HPDE6-E6E7 (cell line): ENCODE results near the gene RAD18.

ENCODE experiments used
- DNase-seq: peaks from one replicate; pipeline ENCODE4 v3.0.0; 2011; ENCODE audit warnings: missing footprints; ENCODE audit errors: extremely low spot score

Gene RAD18

DNA sequence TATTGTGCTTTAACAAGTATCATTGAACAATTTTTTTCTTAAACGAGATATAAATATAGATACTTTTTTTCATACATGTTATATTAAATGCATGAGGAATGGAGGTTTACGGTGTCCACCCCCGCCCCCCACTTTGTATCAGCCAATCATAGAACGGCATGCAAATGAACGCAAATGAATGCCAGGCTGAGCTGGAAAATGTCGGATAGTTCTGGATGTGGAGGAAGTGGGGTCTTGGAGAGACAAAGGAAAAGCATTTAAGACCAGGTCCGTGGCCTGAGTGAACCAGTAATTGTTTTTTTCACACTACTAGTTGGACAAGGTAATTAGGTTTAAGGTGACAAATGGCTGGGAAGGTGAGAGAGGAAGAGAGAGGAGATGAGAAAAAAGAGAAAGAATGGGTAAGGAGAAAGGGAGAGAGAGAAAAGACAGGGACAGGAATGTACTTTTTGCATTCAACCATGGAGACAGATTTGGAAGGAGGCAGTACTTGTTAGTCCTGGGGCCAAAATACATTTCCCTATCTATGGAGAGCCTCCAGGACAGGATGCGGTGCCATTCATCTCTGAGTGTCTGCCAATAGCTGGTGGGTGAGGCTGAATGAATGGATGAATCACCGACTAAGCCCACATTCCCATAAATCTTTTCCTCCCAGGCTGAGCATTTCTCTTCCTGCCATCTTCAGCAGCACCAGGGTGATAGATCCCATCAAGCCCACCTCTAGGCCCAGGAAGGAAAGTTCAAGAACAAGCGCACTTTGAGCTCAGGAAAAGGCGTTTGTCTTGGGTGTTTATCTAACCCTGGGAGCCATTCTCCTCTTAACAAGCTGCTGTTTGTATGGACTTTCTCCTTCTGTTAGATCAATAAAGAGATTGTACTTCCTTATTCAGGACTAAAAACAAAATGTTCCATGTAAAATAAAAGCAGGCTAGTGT, 1.4 kb upstream of the RAD18 start:
- peak; percentile 31 for DNase-seq

DNA sequence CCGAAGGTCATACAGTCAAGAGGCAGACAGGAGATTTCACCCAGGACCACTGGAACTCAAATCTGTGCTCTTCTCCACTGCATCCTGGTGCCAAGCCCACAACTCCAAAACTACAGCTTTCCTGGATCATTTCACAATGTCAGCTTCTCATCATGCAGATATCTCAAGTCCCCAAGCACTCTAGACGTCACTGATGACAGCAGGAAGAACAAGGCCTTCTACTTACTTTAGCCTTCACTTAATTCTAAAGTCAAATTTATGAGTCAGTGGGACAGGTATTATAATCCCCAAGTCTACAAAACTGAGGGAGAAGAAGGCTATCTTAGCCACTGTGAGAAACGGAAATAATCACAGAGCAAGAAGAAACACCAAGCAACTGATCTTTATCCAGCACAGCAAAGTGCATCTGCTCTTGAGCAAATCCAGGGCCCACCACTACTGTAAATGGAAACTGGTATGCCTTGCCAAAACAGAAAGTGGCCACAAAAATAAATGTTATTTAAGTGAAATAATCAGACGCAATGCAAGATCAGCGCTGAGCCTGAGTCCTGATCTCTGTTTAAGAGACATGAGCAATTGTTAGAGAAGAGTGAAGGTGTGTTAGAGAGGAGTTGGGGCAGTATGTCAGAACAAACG, 928 bp downstream of the RAD18 start:
- DNase-seq = no peak

DNA sequence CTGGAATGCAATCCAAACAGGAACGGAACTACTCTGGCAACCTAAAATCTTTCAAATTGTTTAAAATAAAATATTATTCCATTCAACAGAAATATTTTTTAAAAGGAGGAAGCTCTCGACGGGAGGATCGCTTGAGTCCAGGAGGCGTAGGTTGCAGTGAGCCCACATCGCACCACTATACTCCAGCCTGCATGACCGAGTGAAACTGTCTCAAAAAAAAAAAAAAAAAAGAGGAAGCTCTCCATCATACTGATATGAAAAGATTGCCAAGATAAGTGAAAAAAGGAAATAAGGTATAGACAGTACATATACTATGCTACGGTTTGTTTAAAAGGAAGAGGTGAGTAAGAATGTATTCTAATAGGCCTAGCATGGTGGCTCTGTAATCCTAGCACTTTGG, 3.6 kb downstream of the RAD18 start:
- no peak for DNase-seq

DNA sequence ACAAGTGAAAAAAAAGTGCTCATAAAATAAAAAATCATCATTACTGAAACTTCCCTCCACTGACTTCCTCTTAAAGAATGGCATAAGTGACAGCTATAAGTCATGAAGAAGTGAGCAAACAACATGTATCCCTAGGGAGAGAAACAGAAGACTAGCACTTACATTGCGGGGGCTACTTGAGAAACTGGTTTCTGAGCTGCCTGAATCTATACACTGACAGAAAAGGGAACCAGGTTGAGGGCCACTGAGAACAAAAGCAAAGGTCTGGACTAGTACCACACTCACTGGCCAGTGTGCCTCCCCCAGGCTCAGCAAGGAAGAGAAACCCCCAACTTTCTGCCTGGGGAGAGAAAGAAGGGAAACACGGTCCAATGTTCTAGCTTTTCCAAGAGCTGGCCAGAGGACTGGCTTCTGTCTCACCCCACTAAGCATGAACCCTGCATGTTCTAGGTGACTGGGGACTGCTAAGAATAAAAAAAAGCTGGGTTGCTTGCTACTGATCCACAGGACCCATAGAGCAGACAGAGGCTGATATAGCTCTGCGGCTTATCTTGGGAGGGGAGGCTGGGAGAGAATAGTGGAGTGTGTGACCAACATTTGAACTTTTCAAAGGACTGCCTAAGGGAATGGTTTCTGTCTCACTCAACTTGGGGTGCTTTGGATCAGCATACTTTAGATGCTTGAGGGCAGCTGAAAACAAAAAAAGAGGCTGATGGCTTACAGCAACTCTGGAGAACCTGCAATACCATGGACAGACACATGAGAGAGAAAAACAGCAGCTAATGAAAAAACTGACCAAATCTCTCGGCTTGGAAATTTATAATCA, 8.1 kb downstream of the RAD18 start:
- no peak for DNase-seq

DNA sequence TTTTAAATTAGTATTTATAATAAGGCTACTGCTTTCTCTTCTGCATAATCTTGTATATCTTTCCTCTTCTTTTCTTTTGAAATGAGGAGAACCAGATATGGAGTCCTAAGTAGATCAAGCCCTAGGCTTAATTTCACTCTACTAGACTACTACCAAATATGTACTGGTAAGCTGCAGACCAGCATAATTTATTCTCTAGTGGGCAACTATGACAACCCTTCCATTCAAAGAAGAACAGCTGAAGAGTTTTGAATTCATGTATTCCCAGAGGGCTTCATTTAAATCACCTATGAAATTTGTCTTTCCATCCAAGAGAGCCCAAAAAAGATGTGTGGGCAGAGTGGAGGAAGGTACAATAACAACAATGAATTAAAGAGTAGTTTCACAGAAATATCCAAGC, 10.0 kb downstream of the RAD18 start:
- no peak for DNase-seq

DNA sequence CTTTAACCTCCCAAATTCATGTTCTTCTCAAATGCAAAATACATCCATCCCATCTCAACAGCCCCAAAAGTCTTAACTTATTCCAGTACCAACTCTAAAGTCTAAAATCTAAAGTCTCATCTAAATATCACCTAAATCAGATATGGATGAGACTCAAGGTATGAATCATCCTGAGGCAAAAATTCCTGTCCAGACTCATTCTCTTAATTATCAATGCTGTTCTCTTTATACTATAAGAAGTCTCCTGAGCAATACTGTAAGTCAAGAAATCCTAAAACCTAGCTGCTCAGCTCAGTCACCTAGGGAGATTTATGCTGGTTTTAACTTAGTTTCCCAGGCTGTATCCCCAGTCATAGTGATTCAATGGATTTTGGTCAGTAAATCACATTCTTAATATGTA, 11.1 kb downstream of the RAD18 start:
- DNase-seq = no peak

DNA sequence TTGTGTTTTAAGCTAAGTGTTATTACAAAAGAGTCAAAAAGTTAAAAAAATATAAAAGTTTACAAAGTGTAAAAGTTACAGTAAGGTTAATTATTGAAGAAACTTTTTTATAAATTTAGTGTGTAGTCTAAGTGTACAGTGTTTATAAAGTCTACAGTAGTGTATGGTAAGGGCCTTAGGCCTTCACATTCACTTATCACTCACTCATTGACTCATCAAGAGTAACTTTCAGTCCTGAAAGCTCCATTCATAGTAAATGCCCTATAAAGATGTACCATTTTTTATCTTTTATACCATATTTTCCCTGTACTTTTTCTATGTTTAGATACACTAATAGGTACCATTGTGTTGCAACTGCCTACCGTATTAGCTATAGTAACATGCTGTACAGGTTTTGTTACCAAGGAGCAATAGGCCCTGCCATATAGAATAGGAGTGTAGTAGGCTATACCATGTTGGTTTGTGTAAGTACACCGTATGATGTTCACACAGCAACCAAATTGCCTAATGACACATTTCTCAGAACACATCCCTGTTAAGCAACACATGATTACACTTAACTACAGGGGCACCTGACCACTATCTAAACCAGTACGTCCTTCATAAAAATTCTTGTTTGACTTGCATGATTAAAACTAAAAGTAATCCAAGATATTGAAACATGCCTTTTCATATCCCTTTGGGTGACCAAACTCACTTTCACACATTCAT, 17.2 kb downstream of the RAD18 start:
- DNase-seq = no peak

DNA sequence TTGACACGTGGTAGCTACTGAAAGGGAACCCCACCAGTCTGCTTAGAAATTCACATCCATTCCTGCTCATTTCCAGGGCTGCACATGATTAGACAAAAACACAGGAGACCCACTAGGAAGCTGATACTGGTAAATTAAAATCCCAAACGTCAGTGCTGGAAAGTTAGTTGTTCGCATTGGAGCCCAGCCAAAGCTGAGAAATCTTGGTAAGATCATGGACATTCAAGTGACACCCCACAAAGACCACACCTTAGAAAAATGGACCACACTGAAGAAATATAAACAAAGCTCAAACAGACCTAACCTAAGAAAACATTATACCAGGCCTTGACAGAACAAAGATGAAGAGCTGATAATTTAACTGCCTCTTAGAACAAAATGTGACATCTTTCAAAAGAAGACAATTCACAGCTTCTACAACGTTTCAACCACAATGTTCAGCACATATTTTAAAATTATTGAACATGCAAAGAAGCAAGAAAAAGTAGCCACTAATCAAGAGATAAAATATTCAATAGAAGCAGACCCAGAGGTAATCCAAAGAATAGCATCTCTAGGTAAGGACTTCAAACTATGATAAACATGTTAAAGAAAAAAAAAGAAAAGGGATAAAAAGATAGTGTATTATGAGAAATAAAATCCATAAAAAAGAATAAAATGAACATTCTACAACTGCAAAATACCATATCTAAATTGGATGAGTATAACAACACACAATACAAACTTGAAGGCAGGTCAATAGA, 20.4 kb downstream of the RAD18 start:
- no peak for DNase-seq

DNA sequence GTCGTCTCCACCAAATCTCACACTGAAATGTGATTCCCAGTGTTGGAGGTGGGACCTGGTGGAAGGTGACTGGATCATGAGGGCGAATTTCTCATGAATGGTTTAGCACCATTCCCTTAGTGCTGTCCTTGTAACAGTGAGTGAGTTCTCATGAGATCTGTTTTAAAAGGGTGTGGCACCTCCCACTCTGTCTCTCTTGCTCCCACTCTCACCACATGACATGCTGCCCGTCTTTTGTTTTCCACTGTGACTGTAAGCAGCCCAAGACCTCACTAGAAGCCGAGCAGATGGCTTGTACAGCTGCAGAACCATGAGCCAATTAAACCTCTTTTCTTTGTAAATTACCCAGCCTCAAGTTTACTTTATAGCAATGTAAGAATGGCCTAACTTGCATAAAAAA, 21.2 kb downstream of the RAD18 start:
- no peak for DNase-seq

DNA sequence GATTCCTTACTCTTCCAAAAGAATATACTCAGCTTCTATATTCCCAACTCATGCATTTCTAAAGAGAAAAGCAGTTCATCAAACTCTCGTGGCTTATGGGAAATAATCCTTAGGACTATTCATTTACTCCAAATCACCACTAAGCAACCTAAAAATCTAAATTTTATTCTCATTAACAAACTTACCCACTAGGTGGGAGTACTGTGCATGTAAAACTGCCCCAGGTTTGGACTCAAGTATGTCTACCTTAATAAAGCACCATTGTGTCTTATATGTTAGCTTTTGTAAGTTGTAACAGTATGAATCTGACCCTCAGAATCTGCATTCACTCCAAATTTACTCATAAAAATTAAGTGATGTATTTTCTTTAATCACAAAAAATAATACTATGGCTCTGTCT, 25.3 kb downstream of the RAD18 start:
- no peak for DNase-seq

DNA sequence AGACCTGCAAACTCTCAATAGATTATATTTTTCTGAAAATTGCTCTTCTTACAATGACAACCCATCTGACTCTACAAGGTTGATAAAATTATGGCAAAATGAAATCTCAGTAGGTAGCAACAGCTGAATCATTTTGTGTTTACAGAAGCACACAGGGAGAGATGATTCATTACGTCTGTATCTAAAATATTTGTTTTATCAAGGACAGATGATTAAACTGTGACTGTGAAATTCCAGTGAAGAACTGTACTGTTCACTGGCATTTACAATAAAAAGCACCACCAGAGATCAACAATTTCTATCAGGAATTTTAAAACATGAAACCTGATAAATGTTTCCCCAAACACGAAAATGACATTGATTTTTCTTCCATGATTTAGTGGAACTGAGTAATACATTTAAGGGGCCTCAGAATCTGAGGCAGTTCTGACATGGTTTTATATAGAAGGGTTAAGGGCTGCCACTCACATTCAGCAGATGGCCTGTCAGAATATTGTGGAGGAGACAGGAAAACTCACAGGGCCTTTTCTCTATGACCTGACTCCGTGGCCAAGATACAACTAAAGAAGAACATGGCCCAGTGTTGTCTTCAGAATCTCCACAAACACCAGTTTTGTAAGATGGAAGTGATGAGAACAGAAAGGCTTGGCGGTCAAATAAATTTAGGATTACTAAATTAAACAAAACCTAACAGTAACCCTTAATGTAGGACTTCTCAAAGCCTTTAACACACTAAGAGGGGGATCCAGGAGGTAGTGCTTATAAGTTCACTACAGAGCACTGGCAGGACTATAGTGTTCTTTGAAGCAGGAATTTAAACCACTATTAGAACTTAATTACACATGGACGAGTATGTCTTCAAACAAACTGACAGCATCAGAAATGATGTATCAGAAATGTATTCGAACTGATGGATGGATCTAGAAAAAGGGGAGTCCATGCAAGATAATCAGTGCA, 25.9 kb downstream of the RAD18 start:
- peak; percentile 19 for DNase-seq

DNA sequence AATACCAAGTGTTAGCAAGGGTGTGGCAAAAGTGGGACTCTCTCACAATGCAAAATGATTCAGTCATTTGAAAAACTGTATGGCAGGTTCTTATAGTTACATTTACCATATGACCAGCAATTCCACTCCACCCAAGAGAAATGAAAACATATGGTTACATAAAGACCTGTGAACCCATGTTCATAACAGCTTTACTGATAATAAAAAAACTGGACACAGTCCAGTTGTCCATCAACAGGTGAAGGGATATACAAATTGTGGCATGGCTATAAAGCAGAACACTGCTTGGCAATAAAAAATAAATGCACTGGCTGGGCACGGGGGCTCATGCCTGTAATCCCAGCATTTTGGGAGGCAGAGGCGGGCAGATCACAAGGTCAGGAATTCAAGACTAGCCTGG, 30.8 kb downstream of the RAD18 start:
- DNase-seq = no peak

DNA sequence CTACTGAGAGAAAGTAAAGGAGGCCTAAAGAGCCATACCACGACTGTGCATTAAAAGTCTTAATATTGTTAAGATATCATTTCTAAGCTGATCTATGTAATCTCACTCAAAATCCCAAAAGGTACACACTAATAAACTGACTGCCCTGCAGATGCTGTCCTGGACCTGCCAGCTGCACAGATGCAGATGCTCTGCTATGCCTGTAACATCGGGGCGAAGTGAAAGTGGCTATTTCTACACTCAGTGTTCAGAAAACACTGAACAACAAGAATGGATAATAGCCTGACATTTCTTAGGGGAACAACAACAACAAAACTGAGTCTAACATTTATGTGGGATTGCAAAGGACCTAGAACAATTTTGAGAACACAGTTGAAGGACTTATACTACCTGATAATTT, 31.9 kb downstream of the RAD18 start:
- no peak for DNase-seq

DNA sequence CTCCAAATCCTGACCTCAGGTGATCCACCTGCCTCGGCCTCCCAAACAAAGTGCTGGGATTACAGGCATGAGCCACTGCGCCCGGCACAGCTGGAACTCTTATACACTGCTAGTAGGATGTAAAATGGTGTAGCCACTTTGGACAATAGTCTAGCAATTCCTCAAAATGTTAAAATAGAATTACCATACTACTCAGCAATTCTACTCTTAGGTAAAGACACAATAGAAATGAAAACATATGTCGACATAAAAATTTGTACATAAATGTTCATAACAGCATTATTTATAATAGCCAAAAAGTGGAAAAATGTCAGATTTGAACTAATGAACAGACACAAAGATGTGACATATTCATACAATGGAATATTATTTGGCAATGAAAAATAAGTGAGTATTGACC, 33.4 kb downstream of the RAD18 start:
- DNase-seq = no peak

DNA sequence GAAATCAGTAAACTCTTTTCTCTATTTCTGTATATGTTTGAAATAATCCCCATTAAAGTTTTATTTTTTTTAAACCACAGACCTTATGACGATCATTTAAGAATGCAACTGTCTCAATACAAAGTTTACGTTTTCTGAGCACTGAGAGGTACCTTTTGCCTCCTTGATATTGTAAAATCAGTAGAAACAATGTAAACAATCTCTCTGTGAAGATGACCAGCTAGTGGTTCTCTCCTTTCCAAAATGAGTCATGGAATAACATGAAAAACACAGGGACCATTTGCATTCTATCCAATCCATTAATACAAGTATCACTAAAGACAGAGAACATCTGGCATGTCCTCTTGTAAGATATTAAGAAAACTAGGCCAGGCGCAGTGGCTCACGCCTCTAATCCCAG, 48.8 kb downstream of the RAD18 start:
- DNase-seq = no peak

DNA sequence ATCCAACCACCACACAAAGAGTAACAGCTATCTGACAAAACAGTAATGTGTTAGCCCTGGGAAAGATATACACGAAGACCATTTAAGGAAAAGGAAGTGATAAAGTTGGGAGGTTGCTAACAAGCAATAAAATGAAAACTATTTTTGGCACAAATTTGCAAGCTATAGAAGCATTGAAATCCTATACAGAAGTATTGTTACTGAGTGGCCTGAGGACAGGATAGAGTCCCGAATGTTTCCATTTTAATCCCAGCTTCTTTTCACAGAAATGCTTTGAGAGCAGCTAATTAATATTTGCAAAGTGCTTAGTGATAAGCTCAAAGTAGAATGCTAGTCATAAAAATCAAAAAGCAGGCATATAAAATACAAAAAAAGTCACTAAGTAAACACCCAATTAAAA, 51.5 kb downstream of the RAD18 start:
- DNase-seq = no peak

DNA sequence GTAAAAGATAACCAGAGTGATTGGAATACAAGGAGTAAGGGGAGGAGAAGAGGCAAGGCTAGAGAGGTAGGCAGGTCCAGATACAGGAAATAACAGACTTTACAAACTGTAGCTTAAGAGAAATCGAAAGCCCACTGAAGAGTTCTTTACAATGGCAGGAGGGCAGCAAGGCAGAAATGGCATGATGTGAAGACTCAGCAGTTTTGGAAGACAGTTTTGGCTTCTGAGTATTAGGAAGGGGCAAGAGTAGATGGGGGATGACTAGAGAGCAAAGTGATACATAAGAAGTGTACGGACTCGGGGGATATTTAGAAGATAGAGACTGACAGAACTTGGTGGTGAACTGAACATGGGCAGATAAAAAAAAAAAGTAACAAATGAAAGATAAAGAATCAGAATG, 54.1 kb downstream of the RAD18 start:
- DNase-seq = no peak

DNA sequence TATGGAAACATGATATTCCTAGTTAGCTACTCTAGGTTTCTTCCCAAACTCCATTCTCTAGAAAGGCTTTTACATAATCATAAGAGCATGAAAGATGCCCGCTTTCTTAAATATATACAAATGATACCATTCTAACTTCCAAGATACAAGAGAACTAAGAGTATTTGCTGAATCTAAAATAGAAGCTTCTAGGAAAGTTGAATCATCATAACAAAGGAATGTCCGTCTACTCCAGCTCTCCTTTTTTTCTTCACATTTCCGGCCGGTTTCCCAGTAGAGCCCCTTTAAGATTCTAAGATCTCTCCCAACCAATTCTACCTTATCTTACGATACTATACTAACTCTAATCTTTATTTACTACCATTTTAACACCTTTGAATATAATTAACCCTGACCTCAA, 60.1 kb downstream of the RAD18 start:
- DNase-seq = no peak

DNA sequence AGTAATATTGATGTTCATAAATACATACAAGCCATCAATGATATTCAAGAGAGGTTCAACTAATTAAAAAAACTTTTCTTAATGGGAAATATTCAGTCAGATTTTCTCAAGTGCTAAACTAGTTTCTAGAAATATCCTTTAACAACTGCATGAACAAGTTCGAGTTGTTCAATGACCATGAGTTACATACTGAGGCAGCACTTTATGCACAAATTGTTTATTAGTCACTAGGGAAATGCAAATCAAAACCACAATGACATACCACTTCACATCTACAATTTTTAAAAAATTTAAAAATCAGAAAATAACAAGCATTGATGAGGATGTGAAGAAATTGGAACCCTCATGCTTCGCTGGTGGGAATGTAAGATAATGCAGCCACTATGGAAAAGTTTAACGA, 62.4 kb downstream of the RAD18 start:
- no peak for DNase-seq

DNA sequence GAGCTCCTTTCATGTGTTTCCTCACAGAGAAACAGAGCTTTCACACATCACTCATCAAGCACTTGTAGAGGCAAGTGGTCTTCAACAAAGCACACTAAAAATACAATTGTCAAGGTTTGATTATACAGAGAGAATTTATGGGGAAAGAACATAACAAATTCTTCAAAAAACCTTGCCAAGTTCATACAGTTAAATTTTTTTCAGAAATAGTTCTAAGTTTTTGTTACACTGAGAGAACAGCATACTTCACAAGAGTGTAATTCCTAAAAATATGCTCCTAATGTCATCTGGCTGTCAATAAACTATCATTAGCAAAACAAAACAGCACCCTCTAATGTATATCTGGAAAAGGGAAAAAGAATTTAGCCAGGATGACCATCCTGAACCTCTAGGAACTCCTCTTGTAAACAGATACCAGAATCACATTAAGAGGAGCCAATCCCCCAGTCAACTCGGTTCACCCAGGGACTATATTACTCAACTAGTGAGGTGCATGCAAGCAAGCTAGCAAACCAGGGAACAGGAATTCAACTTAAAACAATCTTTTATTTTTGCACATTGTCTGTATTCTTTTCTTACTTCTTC, 63.3 kb downstream of the RAD18 start:
- no peak for DNase-seq
